ENCODE measurements around the gene STXBP5.

Gene STXBP5

GRCh38 chr6:147434076-147434475 lies 229.9 kb downstream of the STXBP5 start:
- DNase-seq (ENCODE audit: low spot score in 2 of 2) (no peak), ATAC-seq (replicated peaks; ENCODE audit: extremely low read depth, poor library complexity, severe bottlenecking) (no peak)
- no peaks in the 10 kb centered on the region for H3K9me3 Mint-ChIP-seq
- no peaks in the 10 kb centered on the region for H3K36me3 Mint-ChIP-seq (ENCODE audit: insufficient read depth)
- H3K27ac Mint-ChIP-seq (ENCODE audit: low read depth): no peak overlapping the region
- H3K27me3 Mint-ChIP-seq: no peaks in the 10 kb centered on the region
- no peak overlapping the region for H3K4me3 Mint-ChIP-seq
- no peaks in the 10 kb centered on the region for H3K4me1 Mint-ChIP-seq

GRCh38 chr6:147434516-147434915 lies 230.3 kb downstream of the STXBP5 start:
- H3K27ac Mint-ChIP-seq (ENCODE audit: low read depth): no peak overlapping the region
- ATAC-seq (replicated peaks; ENCODE audit: extremely low read depth, poor library complexity, severe bottlenecking) (no peak), DNase-seq (ENCODE audit: low spot score in 2 of 2) (no peak)
- H3K27me3 Mint-ChIP-seq: no peaks in the 10 kb centered on the region
- no peak overlapping the region for H3K4me3 Mint-ChIP-seq
- H3K4me1 Mint-ChIP-seq: no peaks in the 10 kb centered on the region
- no peaks in the 10 kb centered on the region for H3K36me3 Mint-ChIP-seq (ENCODE audit: insufficient read depth)
- no peaks in the 10 kb centered on the region for H3K9me3 Mint-ChIP-seq

GRCh38 chr6:147437615-147438014 lies 233.4 kb downstream of the STXBP5 start:
- Mint-ChIP-seq H3K4me1 (no peaks in the 10 kb centered on the region), H3K27ac (ENCODE audit: low read depth) (no peak overlapping the region), H3K4me3 (no peak overlapping the region), H3K9me3 (no peaks in the 10 kb centered on the region), H3K36me3 (ENCODE audit: insufficient read depth) (no peaks in the 10 kb centered on the region), H3K27me3 (no peaks in the 10 kb centered on the region)
- ATAC-seq (replicated peaks; ENCODE audit: extremely low read depth, poor library complexity, severe bottlenecking) (no peak), DNase-seq (ENCODE audit: low spot score in 2 of 2) (no peak)

GRCh38 chr6:147438758-147439528 lies 234.7 kb downstream of the STXBP5 start:
- H3K4me1 Mint-ChIP-seq: no peaks in the 10 kb centered on the region
- no peaks in the 10 kb centered on the region for H3K36me3 Mint-ChIP-seq (ENCODE audit: insufficient read depth)
- no peak overlapping the region for H3K27ac Mint-ChIP-seq (ENCODE audit: low read depth)
- no peaks in the 10 kb centered on the region for H3K27me3 Mint-ChIP-seq
- no peak overlapping the region for H3K4me3 Mint-ChIP-seq
- ATAC-seq (replicated peaks; ENCODE audit: extremely low read depth, poor library complexity, severe bottlenecking) (no peak), DNase-seq (ENCODE audit: low spot score in 2 of 2) (no peak)
- H3K9me3 Mint-ChIP-seq: no peaks in the 10 kb centered on the region
